Stimulated activated CD4-positive, alpha-beta T cell treated with anti-CD3 and anti-CD28 coated beads, Interleukin-1b, Interleukin-23, amount 100 ng/mL, for 1 hour (primary cell): Measurements from ENCODE around the gene BICDL2.

Source experiments
- DNase-seq, 2 donors: peaks; one replicate each; pipeline ENCODE4 v3.0.0-alpha.2; 2020; ENCODE audit warnings: low read depth in 2 of 2

BICDL2 gene

GRCh38 chr16:3047387-3047720 is 10.6 kb upstream of the BICDL2 start:
- DNase-seq, result no peak

GRCh38 chr16:3046641-3047386 is 10.1 kb upstream of the BICDL2 start:
- DNase-seq, result no peak

- DNase-seq, result no peak
These were observed 9.3 kb upstream of the BICDL2 start, which contains the start of gene MMP25 for GRCh38 chr16:3045758-3046640. TSS of gene MMP25 (plus strand) at chr16:3046561. CDS start at chr16:3046918, 357 bp downstream.

GRCh38 chr16:3044708-3045107 is 8.0 kb upstream of the BICDL2 start:
- DNase-seq, result no peak

GRCh38 chr16:3042376-3042775 is 5.6 kb upstream of the BICDL2 start:
- DNase-seq, result no peak

DNA sequence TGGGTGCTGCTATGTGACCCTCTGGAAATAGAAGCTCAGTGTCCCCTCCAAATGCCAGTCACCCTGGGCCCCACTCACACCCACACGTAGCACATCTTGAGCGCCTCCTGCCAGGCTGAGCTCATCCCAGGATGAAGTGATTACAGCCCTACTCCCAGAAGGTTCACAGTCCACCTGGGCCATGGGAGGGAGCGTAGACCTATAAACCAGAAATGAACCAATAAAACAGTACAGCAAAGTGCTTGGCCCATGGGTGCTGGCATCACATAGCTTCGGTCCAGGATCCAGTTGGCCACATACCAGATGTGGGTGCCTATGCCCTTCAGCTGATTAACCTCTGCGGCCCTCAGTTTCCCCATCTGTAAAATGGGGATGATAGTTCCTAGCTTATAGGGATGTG is 2.2 kb upstream of the BICDL2 start:
- no peak for DNase-seq

DNA sequence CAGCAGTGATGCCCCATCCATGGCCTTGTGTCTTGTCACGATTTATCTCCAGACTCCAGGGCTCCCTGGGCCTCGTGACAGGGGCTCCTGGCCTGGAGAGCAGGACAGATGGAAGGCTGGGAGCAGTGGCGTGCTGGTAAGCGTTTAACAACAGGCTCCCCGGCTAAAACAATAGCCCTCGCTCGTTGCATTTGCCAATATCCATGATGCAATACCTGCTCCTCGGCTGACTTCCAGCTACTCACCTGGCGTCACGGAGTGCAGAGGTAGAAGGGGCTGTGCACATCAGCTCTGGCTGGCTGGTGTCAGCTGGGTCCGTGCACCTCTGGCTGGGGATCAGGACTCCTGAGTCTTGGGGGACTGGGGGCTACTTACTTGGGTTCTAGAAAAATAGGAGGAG is 1.5 kb upstream of the BICDL2 start:
- no peak for DNase-seq

- DNase-seq, result no peak
These were observed 595 bp downstream of the BICDL2 start for GRCh38 chr16:3035972-3036725.

DNA sequence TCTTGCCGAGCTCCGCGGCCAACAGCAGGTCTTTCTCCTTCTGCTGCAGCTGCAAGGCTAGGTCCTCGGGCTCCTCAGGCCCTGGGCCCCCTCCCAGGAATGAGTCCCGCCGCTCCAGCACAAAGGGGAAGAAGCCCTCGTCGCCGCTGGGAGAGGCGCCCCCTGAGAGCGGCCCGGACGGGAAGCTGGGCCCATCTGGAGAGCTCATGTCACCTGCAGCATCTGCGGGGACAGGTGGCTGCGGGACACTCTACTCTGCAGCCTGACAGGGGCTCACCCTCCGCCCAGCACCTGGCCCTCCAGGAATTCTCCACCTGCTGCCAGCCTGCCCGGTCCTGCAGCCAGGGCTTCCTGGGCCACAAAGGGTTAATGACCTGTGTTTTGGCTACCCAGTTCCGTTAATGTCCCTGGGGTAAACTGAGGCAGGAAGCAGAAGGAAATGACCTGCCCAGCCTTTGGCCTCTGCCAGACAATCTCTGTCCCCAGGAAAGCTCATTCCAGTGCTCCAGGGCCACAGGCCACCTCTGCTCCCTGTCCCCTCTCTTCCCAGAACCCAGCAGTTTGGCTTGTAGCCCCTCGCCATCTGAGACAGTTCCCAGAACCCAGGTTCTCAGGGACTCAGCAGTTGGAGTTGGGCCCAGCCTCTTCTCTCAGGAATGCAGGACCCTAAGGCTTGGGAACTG is 1.3 kb downstream of the BICDL2 start:
- no peak for DNase-seq

DNA sequence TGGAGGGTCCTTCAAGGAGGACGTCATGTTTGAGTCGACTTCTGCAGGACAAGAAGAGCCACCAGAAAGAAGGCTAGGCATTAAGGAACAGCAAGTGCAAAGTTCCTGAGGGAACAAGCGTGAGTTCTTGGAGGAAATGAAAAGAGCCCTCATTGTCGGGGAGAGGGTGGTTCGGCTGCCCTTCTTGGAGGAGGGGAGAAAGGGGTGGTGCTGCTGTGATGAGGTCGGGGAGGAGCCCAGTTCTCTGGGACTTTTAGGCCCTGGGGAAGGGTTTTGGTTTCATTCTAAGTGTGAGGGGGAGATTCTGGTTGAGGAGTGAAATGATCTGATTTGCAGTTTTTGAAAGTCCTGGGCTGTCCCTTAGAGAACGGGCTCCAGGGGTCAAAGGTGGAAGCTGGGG is 4.1 kb downstream of the BICDL2 start:
- DNase-seq, result no peak

DNA sequence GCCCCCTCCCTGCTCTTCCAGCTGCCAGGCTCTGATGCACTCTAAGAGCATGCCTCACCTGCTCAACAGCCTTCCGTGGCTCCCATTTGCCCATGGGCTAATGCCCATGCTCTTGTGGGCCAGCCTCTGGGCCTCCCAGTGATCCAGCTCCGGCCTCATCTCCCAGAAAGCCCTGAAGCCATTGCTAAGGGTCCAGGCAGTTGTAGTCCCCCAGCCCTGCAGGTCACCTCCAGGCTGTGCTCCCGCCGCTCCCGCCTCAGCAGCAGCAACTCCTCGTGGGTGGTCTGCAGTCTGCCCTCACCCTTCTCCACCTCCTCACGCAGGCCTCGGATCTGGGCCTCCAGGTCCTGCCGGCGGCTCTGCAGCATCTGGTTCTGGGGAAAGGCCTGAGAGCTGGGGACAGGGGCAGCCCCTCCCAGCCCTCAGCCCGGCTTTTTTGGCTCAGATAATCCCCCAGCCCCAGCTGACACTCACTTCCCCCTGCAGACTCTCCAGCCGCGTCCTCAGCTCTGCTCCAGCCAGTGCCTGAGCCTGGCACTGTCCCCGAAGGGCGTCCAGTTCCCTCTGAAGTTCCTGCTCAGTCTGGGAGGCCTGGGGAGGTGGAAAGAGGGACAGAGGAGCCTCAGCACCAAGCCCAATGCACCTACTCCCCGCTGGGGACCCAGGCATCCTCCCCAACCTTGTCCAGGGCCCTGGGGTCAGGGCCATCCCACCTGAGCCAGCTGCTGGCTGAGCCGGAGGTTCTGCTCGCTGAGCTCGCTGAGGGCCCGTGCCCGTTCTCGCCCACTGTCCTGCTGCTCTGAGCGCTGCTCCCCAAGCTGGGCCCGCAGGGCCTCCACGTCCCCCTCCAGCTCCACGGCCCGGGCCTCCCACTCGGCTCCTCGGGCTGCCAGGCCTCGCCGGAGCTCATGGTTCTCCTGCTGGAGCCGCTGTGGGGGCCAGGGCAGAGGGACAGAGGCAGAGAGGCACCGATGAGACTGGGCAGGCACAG is 6.2 kb downstream of the BICDL2 start:
- DNase-seq, result no peak

- DNase-seq, result no peak
These were observed 7.1 kb downstream of the BICDL2 start for GRCh38 chr16:3029491-3030221.

DNA sequence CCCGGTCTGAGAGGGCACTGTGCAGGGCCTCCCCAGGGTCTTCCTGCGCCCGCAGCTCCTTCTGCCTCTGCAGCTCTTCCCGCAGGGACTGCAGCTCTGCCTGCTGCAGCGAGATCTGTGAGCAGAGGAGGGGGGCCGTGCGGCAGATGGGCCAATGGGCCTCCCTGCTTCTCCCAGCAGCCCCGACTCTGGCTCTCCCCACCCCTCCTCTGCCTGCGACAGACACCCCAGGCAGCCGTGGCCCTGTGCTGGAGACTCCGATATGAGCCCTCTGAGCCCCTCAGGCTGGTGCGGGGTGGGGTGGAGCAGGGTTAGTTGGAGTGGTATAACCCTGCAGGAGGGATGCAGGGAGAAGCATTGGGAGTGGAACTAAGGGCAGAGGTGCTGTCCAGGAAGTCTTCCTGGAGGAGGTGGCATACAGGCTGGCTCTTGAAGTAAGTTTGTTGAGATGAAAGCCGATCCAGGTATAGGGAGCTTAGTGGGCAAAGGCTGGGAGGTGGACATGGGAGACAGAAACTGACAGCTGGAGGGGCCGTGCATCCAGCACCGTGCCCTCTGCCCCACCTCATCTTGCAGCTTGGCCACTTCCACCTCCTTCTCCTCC is 7.9 kb downstream of the BICDL2 start:
- no peak for DNase-seq

GRCh38 chr16:3027983-3028715 is 8.6 kb downstream of the BICDL2 start:
- peak; percentile 77 to 83 for DNase-seq

- DNase-seq, result no peak
These were observed 9.3 kb downstream of the BICDL2 start for GRCh38 chr16:3027489-3027795.

DNA sequence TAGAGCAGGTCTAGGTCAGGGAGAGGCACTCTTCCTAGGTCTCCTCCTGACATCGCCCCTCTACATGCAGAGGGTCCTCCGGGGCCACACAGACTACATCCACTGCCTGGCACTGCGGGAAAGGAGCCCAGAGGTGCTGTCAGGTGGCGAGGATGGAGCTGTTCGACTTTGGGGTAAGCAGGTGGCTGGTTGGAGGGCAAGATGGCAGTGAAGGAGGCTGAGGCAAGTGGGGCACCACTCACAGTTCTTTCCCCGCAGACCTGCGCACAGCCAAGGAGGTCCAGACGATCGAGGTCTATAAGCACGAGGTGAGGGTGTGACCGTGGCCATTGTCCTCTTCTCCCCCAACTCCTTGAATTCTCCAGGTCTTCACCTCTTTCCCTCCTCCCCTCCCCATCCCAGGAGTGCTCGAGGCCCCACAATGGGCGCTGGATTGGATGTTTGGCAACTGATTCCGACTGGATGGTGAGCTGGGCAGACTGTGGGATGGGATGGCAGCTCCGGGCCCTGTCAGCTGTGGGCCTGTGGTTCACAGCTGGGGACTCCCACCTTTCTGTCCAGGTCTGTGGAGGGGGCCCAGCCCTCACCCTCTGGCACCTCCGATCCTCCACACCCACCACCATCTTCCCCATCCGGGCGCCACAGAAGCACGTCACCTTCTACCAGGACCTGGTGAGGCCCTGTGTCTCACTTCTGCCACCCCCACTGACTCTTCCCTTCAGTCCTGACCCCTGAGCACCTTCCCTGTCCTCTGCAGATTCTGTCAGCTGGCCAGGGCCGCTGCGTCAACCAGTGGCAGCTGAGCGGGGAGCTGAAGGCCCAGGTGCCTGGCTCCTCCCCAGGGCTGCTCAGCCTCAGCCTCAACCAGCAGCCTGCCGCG is 9.9 kb downstream of the BICDL2 start:
- DNase-seq, result no peak

DNA sequence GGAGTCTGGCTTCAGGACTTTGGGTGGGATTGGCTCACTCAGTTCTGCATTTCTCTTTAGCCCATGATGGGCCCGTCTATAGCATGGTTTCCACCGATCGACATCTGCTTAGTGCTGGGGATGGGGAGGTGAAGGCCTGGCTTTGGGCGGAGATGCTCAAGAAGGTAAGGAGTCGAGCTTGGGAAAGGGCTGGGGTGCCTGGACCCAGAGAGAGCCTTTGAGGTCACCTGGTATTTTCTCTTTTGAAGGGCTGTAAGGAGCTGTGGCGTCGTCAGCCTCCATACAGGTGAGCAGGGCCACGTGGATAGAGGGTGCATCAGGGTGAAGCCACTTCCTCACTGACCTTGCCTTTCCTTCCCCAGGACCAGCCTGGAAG is 10.8 kb downstream of the BICDL2 start:
- no peak for DNase-seq
